Tibial nerve (tissue), 4 donors: Measurements from ENCODE around the gene MAP7D3.
A peak's percentile ranks its signal among the peaks of the same experiment; 100 is the strongest.

Source experiments
- EP300 ChIP-seq, 2 donors: sonication (generic); formaldehyde crosslinking; IDR thresholded peaks; one replicate each; pipeline ENCODE4 v1.6.1; 2017; ENCODE audit warnings: antibody characterized with exemption in 2 of 2, mild to moderate bottlenecking in 1 of 2
- POLR2A ChIP-seq, 2 donors: fragments of 450-650 bp; IDR thresholded peaks; one replicate each; pipeline ENCODE4 v1.6.1; 2017; ENCODE audit warnings: antibody characterized with exemption in 2 of 2, mild to moderate bottlenecking in 2 of 2, moderate library complexity in 2 of 2
- TF ChIP-seq, protein P1 (sequence below), 5 experiments: fragments of 200-600 bp in 3 of 5; fragments of 450-650 bp in 2 of 5; sonication (generic) in 3 of 5; IDR thresholded peaks; one replicate each; pipeline ENCODE4 v1.5.1; 2016 to 2019; ENCODE audit warnings: antibody characterized with exemption in 5 of 5, mild to moderate bottlenecking in 3 of 5, moderate library complexity in 2 of 5

DNA sequence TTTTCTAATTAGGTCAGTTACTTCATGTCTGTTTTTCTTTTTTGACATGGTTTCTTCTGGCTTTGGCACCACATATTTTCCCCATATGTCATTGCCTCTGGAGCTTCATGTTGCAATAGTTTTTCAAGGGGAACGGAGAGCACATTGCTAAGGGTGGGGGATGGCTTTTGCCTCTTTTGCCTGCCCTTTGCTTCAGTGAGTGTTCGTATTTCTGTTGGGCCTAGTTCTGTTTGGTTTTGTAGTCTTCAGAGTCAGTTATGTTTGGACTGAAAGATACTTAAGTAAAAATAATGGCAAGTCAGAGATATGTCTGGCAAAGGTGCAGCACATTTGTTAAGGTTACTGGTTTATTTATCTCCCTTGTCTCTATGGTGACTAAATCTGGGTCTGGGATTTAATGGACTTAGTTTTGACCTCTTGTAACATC is 74.8 kb downstream of the MAP7D3 start:
- TF ChIP-seq, protein P1, sequence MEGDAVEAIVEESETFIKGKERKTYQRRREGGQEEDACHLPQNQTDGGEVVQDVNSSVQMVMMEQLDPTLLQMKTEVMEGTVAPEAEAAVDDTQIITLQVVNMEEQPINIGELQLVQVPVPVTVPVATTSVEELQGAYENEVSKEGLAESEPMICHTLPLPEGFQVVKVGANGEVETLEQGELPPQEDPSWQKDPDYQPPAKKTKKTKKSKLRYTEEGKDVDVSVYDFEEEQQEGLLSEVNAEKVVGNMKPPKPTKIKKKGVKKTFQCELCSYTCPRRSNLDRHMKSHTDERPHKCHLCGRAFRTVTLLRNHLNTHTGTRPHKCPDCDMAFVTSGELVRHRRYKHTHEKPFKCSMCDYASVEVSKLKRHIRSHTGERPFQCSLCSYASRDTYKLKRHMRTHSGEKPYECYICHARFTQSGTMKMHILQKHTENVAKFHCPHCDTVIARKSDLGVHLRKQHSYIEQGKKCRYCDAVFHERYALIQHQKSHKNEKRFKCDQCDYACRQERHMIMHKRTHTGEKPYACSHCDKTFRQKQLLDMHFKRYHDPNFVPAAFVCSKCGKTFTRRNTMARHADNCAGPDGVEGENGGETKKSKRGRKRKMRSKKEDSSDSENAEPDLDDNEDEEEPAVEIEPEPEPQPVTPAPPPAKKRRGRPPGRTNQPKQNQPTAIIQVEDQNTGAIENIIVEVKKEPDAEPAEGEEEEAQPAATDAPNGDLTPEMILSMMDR (IDR thresholded peaks at IDR 0.05), result no peak
- TF ChIP-seq POLR2A (IDR thresholded peaks at IDR 0.05) (no peak), EP300 (IDR thresholded peaks at IDR 0.05) (peak; percentile 69 to 92)
